Nephron (organoid): ENCODE measurements around the gene CCM2L.

ENCODE experiments used
- H3K27ac Mint-ChIP-seq, 3 experiments: 2 replicates each; pipeline ENCODE4 v1.8.0; 2020; ENCODE audit warnings: mixed read lengths in 3 of 3, mild to moderate bottlenecking in 2 of 3, moderate library complexity in 1 of 3
- H3K27me3 Mint-ChIP-seq: 2 replicates; pipeline ENCODE4 v1.8.0; 2021; ENCODE audit warnings: low read depth, mild to moderate bottlenecking, moderate library complexity, mixed read lengths
- H3K36me3 Mint-ChIP-seq: 2 replicates; pipeline ENCODE4 v1.8.0; 2020; ENCODE audit warnings: low read depth, mixed read lengths
- H3K4me1 Mint-ChIP-seq: 2 replicates; pipeline ENCODE4 v1.8.0; 2020; ENCODE audit warnings: mixed read lengths
- H3K4me3 Mint-ChIP-seq, 3 experiments: 2 replicates each; pipeline ENCODE4 v1.8.0; 2020; ENCODE audit warnings: mild to moderate bottlenecking in 3 of 3, mixed read lengths in 3 of 3, moderate library complexity in 2 of 3
- H3K9me3 Mint-ChIP-seq: 2 replicates; pipeline ENCODE4 v1.8.0; 2020; ENCODE audit warnings: mixed read lengths
- CTCF ChIP-seq, 3 experiments: fragments of 200-600 bp; sonication (generic); IDR thresholded peaks; one replicate each; pipeline ENCODE4 v1.5.0; 2021; ENCODE audit warnings: antibody characterized with exemption in 3 of 3; ENCODE audit not compliant: unreplicated experiment in 3 of 3

CCM2L gene

GRCh38 chr20:32080783-32081182 lies 70.5 kb downstream of the CCM2L start:
- no peak for TF ChIP-seq CTCF (IDR thresholded peaks at IDR 0.05; ENCODE audit: unreplicated experiment in 3 of 3)
- Mint-ChIP-seq H3K4me1 (no peaks in the 10 kb centered on the region), H3K27me3 (peaks cover 14% of the 10 kb centered on the region), H3K27ac (no peak overlapping the region), H3K36me3 (no peaks in the 10 kb centered on the region), H3K9me3 (no peaks in the 10 kb centered on the region), H3K4me3 (no peak overlapping the region)
